Tibial artery (tissue), 4 donors: Measurements from ENCODE around the gene KLHDC10.
"Not testable (repeated sequence)": the region's sequence is repeated elsewhere in the genome, so short reads cannot be mapped to it uniquely, and the experiment has no call there.

Source experiments
- DNase-seq, 2 donors: peaks; one replicate each; pipeline ENCODE4 v3.0.0-alpha.2; 2019
- H3K27ac ChIP-seq, 2 donors: fragments of 200-600 bp; sonication (generic) in 1 of 2; 1 replicate in 1 of 2; 2 replicates in 1 of 2; pipeline ENCODE4 v1.5.1; 2018 to 2019; ENCODE audit warnings: mild to moderate bottlenecking in 1 of 2
- H3K27me3 ChIP-seq, 2 donors: fragments of 200-600 bp; sonication (generic) in 1 of 2; one replicate each; pipeline versions ENCODE4 v1.5.1 to v1.6.0; 2016 to 2019
- H3K36me3 ChIP-seq, 3 donors: fragments of 200-600 bp; sonication (generic) in 2 of 3; one replicate each; pipeline ENCODE4 v1.5.1; 2016 to 2019; ENCODE audit warnings: mild to moderate bottlenecking in 2 of 3
- H3K4me1 ChIP-seq, 4 donors: fragments of 200-600 bp; sonication (generic) in 2 of 4; 1 replicate in 3 of 4; 2 replicates in 1 of 4; pipeline ENCODE4 v1.5.1; 2016 to 2019
- H3K4me3 ChIP-seq, 2 donors: fragments of 200-600 bp; sonication (generic) in 1 of 2; 1 replicate in 1 of 2; 2 replicates in 1 of 2; pipeline ENCODE4 v1.5.1; 2018 to 2019; ENCODE audit warnings: mild to moderate bottlenecking in 2 of 2
- H3K9me3 ChIP-seq, 3 donors: fragments of 200-600 bp; sonication (generic) in 1 of 3; one replicate each; pipeline ENCODE4 v1.5.1; 2016 to 2019
- CTCF ChIP-seq, 2 experiments: fragments of 200-600 bp in 1 of 2; fragments of 450-650 bp in 1 of 2; IDR thresholded peaks; one replicate each; pipeline ENCODE4 v1.5.1; 2017 to 2019; ENCODE audit warnings: antibody characterized with exemption in 2 of 2, mild to moderate bottlenecking in 1 of 2, moderate library complexity in 1 of 2
- intact Hi-C: fragments of 100-400 bp; cut with DNase I; formaldehyde crosslinking; loops from one replicate; pipeline ENCODE4 v1.15.0; 2023; ENCODE audit warnings: low total_unique reads

KLHDC10 gene

GRCh38 chr7:130142654-130143333 is 72.5 kb downstream of the KLHDC10 start:
- Histone ChIP-seq H3K27ac (peak overlapping the region; percentile 81 to 95), H3K4me3 (no peak overlapping the region), H3K27me3 (no peaks in the 10 kb centered on the region), H3K4me1 (peaks cover 0 to 33% (median 16%) of the 10 kb centered on the region in 4 donors), H3K9me3 (no peaks in the 10 kb centered on the region), H3K36me3 (no peaks in the 10 kb centered on the region)
- no peak for DNase-seq
- TF ChIP-seq CTCF (IDR thresholded peaks at IDR 0.05) = no peak
- intact Hi-C loops = no loop called here

- intact Hi-C loops = no loop called here
- no peak for DNase-seq
- Histone ChIP-seq H3K9me3 (no peaks in the 10 kb centered on the region), H3K4me1 (peaks cover 0 to 33% (median 16%) of the 10 kb centered on the region in 4 donors), H3K27ac (no peak overlapping the region), H3K4me3 (no peak overlapping the region), H3K36me3 (no peaks in the 10 kb centered on the region), H3K27me3 (no peaks in the 10 kb centered on the region)
- TF ChIP-seq CTCF (IDR thresholded peaks at IDR 0.05) = no peak
These were observed 73.0 kb downstream of the KLHDC10 start for GRCh38 chr7:130143334-130143732.

- intact Hi-C loops = no loop called here
- Histone ChIP-seq H3K36me3 (no peaks in the 10 kb centered on the region), H3K27me3 (no peaks in the 10 kb centered on the region), H3K4me3 (no peak overlapping the region), H3K27ac (no peak overlapping the region), H3K4me1 (peaks cover 0 to 33% (median 16%) of the 10 kb centered on the region in 4 donors), H3K9me3 (no peaks in the 10 kb centered on the region)
- no peak for DNase-seq
- no peak for TF ChIP-seq CTCF (IDR thresholded peaks at IDR 0.05)
These were observed 73.6 kb downstream of the KLHDC10 start for GRCh38 chr7:130143986-130144311.

GRCh38 chr7:130144312-130145171 is 74.2 kb downstream of the KLHDC10 start:
- no peak for DNase-seq
- H3K27me3 ChIP-seq = no peaks in the 10 kb centered on the region
- H3K4me1 ChIP-seq = peaks cover 0 to 33% (median 16%) of the 10 kb centered on the region in 4 donors
- intact Hi-C loops = no loop called here
- no peak overlapping the region for H3K4me3 ChIP-seq
- H3K9me3 ChIP-seq = no peaks in the 10 kb centered on the region
- no peak overlapping the region for H3K27ac ChIP-seq
- no peaks in the 10 kb centered on the region for H3K36me3 ChIP-seq
- TF ChIP-seq CTCF (IDR thresholded peaks at IDR 0.05) = no peak

GRCh38 chr7:130145424-130146100 is 75.2 kb downstream of the KLHDC10 start:
- Histone ChIP-seq H3K4me1 (peaks cover 0 to 27% (median 13%) of the 10 kb centered on the region in 4 donors), H3K9me3 (no peaks in the 10 kb centered on the region), H3K36me3 (no peaks in the 10 kb centered on the region), H3K27me3 (no peaks in the 10 kb centered on the region), H3K27ac (no peak overlapping the region), H3K4me3 (no peak overlapping the region)
- no peak for TF ChIP-seq CTCF (IDR thresholded peaks at IDR 0.05)
- DNase-seq = no peak
- intact Hi-C loops = no loop called here

- H3K36me3 ChIP-seq, DNase-seq, intact Hi-C loops, H3K4me3 ChIP-seq, H3K27ac ChIP-seq, H3K27me3 ChIP-seq, H3K9me3 ChIP-seq: not testable (repeated sequence)
- H3K4me1 ChIP-seq = peaks cover 0 to 21% (median 7%) of the 10 kb centered on the region in 4 donors
These were observed 75.8 kb downstream of the KLHDC10 start for GRCh38 chr7:130146142-130146541.
